Measurements from ENCODE around the gene FGG.

Gene FGG

GRCh38 chr4:154585369-154586018, 27.0 kb downstream of the FGG start:
- DNase-seq, result no peak

DNA sequence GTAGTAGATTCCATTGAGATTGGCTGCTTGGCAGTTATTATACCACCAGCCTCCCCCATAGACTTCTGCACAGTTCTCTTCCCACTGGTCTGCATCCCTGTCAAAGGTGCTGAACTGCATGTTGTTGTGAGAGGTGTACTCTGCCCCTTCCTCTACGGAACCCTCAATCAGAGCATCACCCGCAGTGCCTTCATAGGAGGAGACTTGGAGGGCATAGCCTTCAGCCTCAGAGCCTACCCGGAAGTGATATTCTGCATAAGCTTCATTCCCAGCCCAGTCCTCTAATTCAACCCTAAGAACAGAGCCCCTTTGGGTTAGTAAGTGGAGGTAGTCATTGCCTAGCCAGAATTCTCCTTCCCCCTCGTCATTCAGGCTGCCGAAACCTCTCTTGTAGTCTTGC, 28.2 kb downstream of the FGG start:
- no peak for DNase-seq

GRCh38 chr4:154583677-154584076, 28.8 kb downstream of the FGG start:
- no peak for DNase-seq

DNA sequence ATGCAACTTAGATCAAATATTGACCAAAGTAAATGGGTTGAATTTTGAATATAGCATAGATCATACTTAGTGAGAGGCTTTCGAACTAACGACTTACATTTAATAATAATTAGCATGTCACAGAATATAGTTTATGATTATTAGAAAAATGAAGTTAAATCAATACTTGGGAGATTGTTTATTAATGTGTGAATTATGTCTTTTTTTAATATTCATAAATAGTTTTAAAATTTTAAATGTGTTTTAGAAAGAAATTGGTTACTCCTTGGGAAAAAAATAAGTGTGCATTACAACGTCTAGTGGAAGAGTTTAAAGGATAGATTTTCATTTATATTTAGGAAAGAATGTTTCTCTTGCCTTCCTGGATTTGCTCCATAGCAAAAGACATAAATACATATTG, 29.2 kb downstream of the FGG start:
- no peak for DNase-seq

GRCh38 chr4:154582723-154583122, 29.7 kb downstream of the FGG start:
- no peak for DNase-seq

GRCh38 chr4:154579927-154580326, 32.5 kb downstream of the FGG start:
- no peak for DNase-seq

GRCh38 chr4:154578919-154579318, 33.5 kb downstream of the FGG start:
- no peak for DNase-seq

DNA sequence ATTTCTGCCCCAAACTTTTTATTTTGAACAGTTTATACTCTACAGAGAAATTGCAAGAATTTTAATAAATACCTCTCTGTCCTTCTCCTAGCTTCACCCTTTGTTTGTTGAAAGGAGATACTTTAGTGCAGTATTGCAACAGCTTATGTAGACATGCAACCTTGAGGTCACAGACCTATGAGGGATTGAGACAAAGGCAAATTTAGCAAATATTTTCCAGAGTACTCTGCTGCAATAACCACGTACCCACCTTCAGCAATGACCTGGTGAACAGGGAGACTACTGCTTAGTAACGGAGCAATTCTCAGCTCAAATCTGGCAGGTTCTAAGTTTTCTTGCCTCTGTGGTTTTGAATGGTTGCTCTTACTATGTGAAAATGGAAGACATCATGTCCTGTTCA, 35.1 kb downstream of the FGG start:
- DNase-seq, result no peak

- no peak for DNase-seq
Measured at GRCh38 chr4:154574311-154574710, 38.1 kb downstream of the FGG start.

DNA sequence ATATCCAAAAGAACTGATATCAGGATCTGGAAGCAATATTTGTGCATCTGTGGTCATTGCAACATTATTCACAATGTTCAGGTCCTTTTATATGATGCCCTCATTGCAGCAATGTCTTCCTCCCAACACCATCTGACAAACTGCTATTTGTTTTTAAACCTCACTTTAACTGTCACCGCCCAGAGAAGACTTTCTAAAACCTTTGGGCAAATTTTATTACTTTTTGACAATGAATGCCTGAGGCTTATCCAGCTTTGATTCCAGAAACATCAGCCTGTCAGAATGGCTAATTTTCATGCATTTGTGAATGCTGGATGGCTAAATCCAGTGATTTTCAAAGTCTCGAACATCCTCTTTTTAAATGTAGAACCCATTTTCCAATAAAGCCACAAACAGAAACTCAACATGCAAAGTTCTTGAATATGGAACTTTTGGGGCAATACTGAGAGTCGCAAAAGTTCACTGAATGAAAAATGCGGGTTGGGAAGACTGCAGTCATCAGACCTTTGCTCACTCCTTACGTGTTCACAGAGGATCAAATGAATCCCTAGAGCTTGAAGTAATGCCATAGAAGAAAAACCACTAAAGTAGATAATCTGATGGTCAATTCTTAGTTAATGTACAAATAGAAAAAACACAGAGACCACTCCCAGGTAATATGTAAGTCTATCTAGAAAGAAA, 39.1 kb downstream of the FGG start:
- DNase-seq, result no peak

DNA sequence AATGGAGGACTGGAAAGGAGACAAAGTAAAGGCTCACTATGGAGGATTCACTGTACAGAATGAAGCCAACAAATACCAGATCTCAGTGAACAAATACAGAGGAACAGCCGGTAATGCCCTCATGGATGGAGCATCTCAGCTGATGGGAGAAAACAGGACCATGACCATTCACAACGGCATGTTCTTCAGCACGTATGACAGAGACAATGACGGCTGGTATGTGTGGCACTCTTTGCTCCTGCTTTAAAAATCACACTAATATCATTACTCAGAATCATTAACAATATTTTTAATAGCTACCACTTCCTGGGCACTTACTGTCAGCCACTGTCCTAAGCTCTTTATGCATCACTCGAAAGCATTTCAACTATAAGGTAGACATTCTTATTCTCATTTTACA, 42.9 kb downstream of the FGG start:
- DNase-seq, result no peak

DNA sequence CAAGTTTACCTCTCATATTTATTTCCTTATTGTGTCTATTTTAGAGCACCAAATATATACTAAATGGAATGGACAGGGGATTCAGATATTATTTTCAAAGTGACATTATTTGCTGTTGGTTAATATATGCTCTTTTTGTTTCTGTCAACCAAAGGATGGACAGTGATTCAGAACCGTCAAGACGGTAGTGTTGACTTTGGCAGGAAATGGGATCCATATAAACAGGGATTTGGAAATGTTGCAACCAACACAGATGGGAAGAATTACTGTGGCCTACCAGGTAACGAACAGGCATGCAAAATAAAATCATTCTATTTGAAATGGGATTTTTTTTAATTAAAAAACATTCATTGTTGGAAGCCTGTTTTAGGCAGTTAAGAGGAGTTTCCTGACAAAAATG, 43.4 kb downstream of the FGG start:
- DNase-seq, result no peak

- DNase-seq, result no peak
Measured at GRCh38 chr4:154566639-154567204, 45.7 kb downstream of the FGG start.

- DNase-seq, result no peak
Measured at GRCh38 chr4:154565704-154566103, 46.8 kb downstream of the FGG start.

- no peak for DNase-seq
Measured at GRCh38 chr4:154564311-154564710, 48.1 kb downstream of the FGG start.

GRCh38 chr4:154562697-154563254, 49.7 kb downstream of the FGG start, which contains the start of gene FGB:
Gene FGB, plus strand, starts transcription at chr4:154563011. Its CDS starts 8 bp downstream, at chr4:154563019.
- no peak for DNase-seq

DNA sequence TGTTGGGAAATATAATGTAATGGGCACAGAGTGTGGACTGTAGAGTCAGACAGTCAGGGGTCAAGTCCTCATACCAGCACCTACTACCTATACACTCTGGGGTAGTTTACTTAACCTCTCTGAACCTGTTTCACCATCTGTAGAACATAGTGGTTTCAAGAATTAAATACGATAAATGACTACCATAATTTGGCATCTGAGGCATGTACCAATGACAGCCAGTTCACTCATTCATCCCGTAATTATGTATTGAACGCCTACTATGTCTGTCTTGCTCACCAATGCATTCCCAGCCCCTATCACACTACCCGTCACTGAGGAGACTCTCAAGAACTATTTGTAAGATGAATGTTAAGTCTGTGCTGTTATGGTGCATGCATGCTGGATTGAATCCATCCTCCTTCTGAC, 51.6 kb downstream of the FGG start:
- no peak for DNase-seq

- DNase-seq, result no peak
Measured at GRCh38 chr4:154560419-154560801, 52.0 kb downstream of the FGG start.

GRCh38 chr4:154559494-154560418, 52.7 kb downstream of the FGG start:
- no peak for DNase-seq

- no peak for DNase-seq
Measured at GRCh38 chr4:154559141-154559493, 53.3 kb downstream of the FGG start.

Measured in effector CD8-positive, alpha-beta T cell (primary cell).